Astrocyte of the spinal cord (primary cell): ENCODE measurements around the gene IFI30.

ENCODE experiments used
- DNase-seq: peaks from one replicate; pipeline ENCODE4 v3.0.0; 2011; ENCODE audit warnings: low read depth, low spot score
- H3K4me3 ChIP-seq: 2 replicates; pipeline ENCODE4 v1.5.1; 2011; ENCODE audit warnings: low read depth, mild to moderate bottlenecking, low read length, moderate library complexity
- CTCF ChIP-seq: IDR thresholded peaks from 2 replicates; pipeline ENCODE4 v1.5.1; 2012; ENCODE audit warnings: low read depth, mild to moderate bottlenecking, low read length, inconsistent platforms
- in situ Hi-C: cut with HindIII; loops from 2 replicates; pipeline ENCODE4 v1.10.0; 2017; ENCODE audit warnings: low sequenced_read_pairs

The IFI30 gene

DNA sequence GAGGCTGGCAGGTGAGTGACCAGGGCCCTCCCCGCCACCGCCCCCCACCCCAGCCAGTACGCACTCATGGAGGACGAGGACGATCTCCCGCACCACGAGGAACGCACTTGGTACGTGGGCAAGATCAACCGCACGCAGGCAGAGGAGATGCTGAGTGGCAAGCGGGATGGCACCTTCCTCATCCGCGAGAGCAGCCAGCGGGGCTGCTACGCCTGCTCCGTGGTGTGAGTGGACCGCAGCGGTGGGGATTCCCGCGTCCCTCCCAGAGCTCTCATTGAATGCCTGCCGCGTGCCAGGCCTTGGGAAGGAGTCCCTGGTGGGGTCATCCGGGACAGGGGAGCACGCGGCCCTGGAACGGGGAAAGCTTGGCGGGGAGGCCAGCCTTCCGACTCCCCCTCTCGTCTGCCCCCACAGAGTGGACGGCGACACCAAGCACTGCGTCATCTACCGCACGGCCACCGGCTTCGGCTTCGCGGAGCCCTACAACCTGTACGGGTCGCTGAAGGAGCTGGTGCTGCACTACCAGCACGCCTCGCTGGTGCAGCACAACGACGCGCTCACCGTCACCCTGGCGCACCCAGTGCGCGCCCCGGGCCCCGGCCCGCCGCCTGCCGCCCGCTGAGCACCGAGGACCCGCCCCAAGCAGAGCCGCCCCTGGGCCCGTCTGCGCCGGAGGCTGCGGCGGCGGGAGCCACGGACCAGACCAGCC, 4.8 kb upstream of the IFI30 start:
- in situ Hi-C loops: no loop called here
- no peak for DNase-seq
- no peak for TF ChIP-seq CTCF
- no peak overlapping the region for H3K4me3 ChIP-seq

DNA sequence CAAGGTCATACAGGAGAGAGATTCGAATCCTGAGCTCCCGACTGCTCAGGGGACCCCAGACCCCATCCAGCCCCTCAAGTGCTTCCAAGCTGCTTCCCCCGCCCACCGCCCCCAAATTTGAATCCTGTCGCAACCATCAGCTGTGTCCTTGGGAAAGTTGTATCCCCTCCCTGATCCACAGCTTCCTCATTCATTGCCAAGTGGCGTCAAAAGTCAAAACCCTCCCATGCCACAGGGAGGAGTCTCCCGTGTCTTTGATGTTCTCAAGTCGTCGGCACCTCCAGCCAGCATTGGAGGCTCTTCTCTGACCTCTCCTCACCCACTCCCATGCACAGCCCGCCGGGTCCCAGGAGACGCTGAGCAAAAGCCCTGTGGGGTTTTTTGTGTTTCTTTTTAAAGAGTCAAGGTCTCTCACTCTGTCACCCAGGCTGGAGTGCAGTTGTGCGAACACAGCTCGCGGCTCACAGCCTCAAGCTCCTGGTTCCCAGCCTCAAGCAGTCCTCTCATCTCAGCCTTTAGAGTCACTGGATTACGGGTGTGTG, 2.8 kb upstream of the IFI30 start:
- in situ Hi-C loops: no loop called here
- TF ChIP-seq CTCF: no peak
- no peak for DNase-seq
- H3K4me3 ChIP-seq: no peak overlapping the region

- DNase-seq: no peak
- no peak for TF ChIP-seq CTCF
- in situ Hi-C loops: no loop called here
- H3K4me3 ChIP-seq: no peak overlapping the region
Observed at GRCh38 chr19:18171605-18172327, 1.8 kb upstream of the IFI30 start.

- H3K4me3 ChIP-seq: no peak overlapping the region
- no peak for DNase-seq
- TF ChIP-seq CTCF: no peak
Observed at GRCh38 chr19:18172331-18173053, 1.1 kb upstream of the IFI30 start.

DNA sequence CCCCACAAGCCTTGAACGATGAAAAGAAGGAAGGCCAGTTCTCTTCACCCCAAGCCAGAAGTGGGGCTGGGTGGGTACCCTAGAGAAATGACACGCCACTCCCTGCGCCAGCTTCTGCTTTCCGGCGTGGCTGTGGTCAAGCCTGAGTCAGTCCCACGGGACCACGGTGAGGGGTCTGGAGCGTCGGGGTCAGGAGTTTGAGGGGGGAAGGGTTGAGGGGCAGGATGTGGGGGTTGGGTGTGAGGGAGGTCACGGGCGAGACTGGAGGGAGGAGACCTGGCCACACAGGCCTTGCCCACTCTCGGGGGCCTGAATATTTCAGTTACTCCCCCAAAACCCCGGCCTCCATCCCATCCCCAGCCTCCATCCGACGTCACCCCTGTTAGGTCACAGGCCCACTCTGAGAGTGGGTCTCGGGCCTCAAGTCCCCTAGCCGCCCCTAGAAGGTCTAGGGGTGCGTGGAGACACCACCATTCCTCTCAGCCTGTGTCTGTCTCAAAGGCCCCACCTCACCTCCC, 500 bp upstream of the IFI30 start:
- no peak overlapping the region for H3K4me3 ChIP-seq
- no peak for TF ChIP-seq CTCF
- in situ Hi-C loops: no loop called here
- no peak for DNase-seq

More at GRCh38 chr19:18172331-18173053, 1.1 kb upstream of the IFI30 start:
- in situ Hi-C loops: no loop called here

DNA sequence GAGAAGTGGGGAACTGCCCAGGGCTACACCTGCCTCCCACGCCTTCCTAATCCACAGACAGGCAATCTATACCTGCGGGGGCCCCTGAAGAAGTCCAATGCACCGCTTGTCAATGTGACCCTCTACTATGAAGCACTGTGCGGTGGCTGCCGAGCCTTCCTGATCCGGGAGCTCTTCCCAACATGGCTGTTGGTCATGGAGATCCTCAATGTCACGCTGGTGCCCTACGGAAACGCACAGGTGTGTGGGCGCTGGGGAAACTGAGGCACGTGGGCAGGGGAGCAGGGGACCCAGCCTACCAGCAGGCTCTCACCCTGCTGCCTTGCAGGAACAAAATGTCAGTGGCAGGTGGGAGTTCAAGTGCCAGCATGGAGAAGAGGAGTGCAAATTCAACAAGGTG, 1.4 kb downstream of the IFI30 start:
- DNase-seq: no peak

More for the DNA sequence above, 1.4 kb downstream of the IFI30 start:
- no peak for TF ChIP-seq CTCF
- in situ Hi-C loops: no loop called here
- no peak overlapping the region for H3K4me3 ChIP-seq
